ENCODE data around the gene CXCL3.

CXCL3 gene

GRCh38 chr4:74059161-74059829 is 20.8 kb upstream of the CXCL3 start:
- Mint-ChIP-seq H3K4me3 (no peak overlapping the region), H3K27me3 (no peaks in the 10 kb centered on the region), H3K4me1 (no peaks in the 10 kb centered on the region), H3K9me3 (no peaks in the 10 kb centered on the region), H3K27ac (no peak overlapping the region)
- ATAC-seq (no peak), DNase-seq (no peak)

- no peaks in the 10 kb centered on the region for H3K4me1 Mint-ChIP-seq
- H3K27me3 Mint-ChIP-seq = no peaks in the 10 kb centered on the region
- no peak overlapping the region for H3K27ac Mint-ChIP-seq
- H3K9me3 Mint-ChIP-seq = no peaks in the 10 kb centered on the region
- ATAC-seq (no peak), DNase-seq (no peak)
- no peak overlapping the region for H3K4me3 Mint-ChIP-seq
Observed at GRCh38 chr4:74058048-74058651, 19.7 kb upstream of the CXCL3 start.

GRCh38 chr4:74057588-74057987 is 19.1 kb upstream of the CXCL3 start:
- no peaks in the 10 kb centered on the region for H3K4me1 Mint-ChIP-seq
- DNase-seq = no peak

GRCh38 chr4:74056858-74057562 is 18.5 kb upstream of the CXCL3 start:
- Mint-ChIP-seq H3K4me3 (no peak overlapping the region), H3K4me1 (no peaks in the 10 kb centered on the region), H3K9me3 (no peaks in the 10 kb centered on the region), H3K27me3 (no peaks in the 10 kb centered on the region), H3K27ac (no peak overlapping the region)
- ATAC-seq (no peak), DNase-seq (no peak)

More at GRCh38 chr4:74057588-74057987, 19.1 kb upstream of the CXCL3 start:
- H3K27ac Mint-ChIP-seq = peak overlapping the region in 1 of 2 donors; percentile 19
- no peaks in the 10 kb centered on the region for H3K27me3 Mint-ChIP-seq
- no peak for ATAC-seq
- H3K4me3 Mint-ChIP-seq = no peak overlapping the region
- H3K9me3 Mint-ChIP-seq = no peaks in the 10 kb centered on the region

GRCh38 chr4:74056114-74056857 is 17.8 kb upstream of the CXCL3 start:
- Mint-ChIP-seq H3K27ac (no peak overlapping the region), H3K9me3 (no peaks in the 10 kb centered on the region), H3K4me1 (no peaks in the 10 kb centered on the region), H3K4me3 (no peak overlapping the region), H3K27me3 (no peaks in the 10 kb centered on the region)
- DNase-seq (no peak), ATAC-seq (no peak)

GRCh38 chr4:74055498-74055897 is 17.0 kb upstream of the CXCL3 start:
- ATAC-seq (no peak), DNase-seq (no peak)
- Mint-ChIP-seq H3K9me3 (no peaks in the 10 kb centered on the region), H3K4me1 (no peaks in the 10 kb centered on the region), H3K27ac (no peak overlapping the region), H3K27me3 (no peaks in the 10 kb centered on the region), H3K4me3 (no peak overlapping the region)

DNA sequence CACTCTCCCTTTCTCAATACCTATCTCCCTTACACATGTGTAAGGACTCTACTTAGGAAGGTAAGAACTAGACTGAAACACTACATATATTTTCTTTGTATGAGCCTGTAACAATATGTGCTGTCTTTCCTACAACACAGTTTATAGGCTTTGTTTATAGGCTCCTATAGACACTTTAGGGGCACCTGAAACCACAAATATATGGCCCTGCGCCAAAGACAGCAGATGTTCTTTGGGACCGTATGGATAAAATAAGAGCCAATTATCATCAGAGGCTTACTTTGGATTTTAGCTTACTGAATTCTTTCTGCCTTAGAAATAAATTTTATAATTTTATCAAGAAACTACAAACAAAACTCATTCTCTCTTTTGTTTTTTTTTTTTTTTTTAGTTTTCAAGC is 16.6 kb upstream of the CXCL3 start:
- H3K4me1 Mint-ChIP-seq = no peaks in the 10 kb centered on the region
- H3K27ac Mint-ChIP-seq = no peak overlapping the region
- no peaks in the 10 kb centered on the region for H3K9me3 Mint-ChIP-seq
- DNase-seq = no peak
- no peak for ATAC-seq
- H3K4me3 Mint-ChIP-seq = no peak overlapping the region
- H3K27me3 Mint-ChIP-seq = no peaks in the 10 kb centered on the region

- no peaks in the 10 kb centered on the region for H3K9me3 Mint-ChIP-seq
- no peak for ATAC-seq
- no peak overlapping the region for H3K4me3 Mint-ChIP-seq
- H3K27ac Mint-ChIP-seq = no peak overlapping the region
- no peaks in the 10 kb centered on the region for H3K4me1 Mint-ChIP-seq
- DNase-seq = no peak
- H3K27me3 Mint-ChIP-seq = no peaks in the 10 kb centered on the region
Observed at GRCh38 chr4:74054483-74055047, 16.1 kb upstream of the CXCL3 start.

- peaks cover 14% of the 10 kb centered on the region for H3K27me3 Mint-ChIP-seq
- no peak for ATAC-seq
- no peak for DNase-seq
- H3K4me1 Mint-ChIP-seq = no peaks in the 10 kb centered on the region
- no peak overlapping the region for H3K27ac Mint-ChIP-seq
- H3K9me3 Mint-ChIP-seq = peaks cover 7 to 12% of the 10 kb centered on the region in 2 donors
- H3K4me3 Mint-ChIP-seq = no peak overlapping the region
Observed at GRCh38 chr4:74047152-74047551, 8.7 kb upstream of the CXCL3 start.

DNA sequence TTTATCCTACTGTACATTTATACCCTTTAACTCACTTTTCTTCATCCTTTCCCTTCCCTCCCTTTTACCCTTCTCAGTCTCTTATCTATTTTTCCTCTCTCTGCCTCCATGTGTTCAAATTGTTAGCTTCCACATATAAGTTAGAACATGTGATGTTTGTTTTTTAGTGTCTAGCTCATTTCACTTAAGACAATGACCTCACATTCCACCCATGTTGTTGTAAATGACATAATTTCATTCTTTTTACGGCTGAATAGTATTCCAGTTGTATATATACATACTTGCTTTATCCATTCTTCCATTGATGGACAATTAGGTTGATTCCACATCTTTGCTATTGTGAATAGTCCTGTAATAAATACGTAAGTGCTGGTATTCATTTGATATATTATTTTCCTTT is 7.3 kb upstream of the CXCL3 start:
- peaks cover 7 to 12% of the 10 kb centered on the region in 2 donors for H3K9me3 Mint-ChIP-seq
- H3K27me3 Mint-ChIP-seq = peaks cover 28% of the 10 kb centered on the region

GRCh38 chr4:74045247-74045646 is 6.8 kb upstream of the CXCL3 start:
- DNase-seq (no peak), ATAC-seq (no peak)
- Mint-ChIP-seq H3K9me3 (peaks cover 7 to 12% of the 10 kb centered on the region in 2 donors), H3K4me1 (no peaks in the 10 kb centered on the region), H3K27me3 (peaks cover 33% of the 10 kb centered on the region), H3K4me3 (no peak overlapping the region), H3K27ac (no peak overlapping the region)

More for the DNA sequence above, 7.3 kb upstream of the CXCL3 start:
- no peak overlapping the region for H3K27ac Mint-ChIP-seq
- no peak overlapping the region for H3K4me3 Mint-ChIP-seq
- no peak for DNase-seq
- no peaks in the 10 kb centered on the region for H3K4me1 Mint-ChIP-seq
- no peak for ATAC-seq

- H3K4me1 Mint-ChIP-seq = no peaks in the 10 kb centered on the region
- no peak overlapping the region for H3K4me3 Mint-ChIP-seq
- H3K9me3 Mint-ChIP-seq = peaks cover 7 to 12% of the 10 kb centered on the region in 2 donors
- DNase-seq = no peak
- H3K27ac Mint-ChIP-seq = no peak overlapping the region
- H3K27me3 Mint-ChIP-seq = peaks cover 39% of the 10 kb centered on the region
- ATAC-seq = no peak
Observed at GRCh38 chr4:74044677-74045076, 6.2 kb upstream of the CXCL3 start.

GRCh38 chr4:74042681-74043080 is 4.2 kb upstream of the CXCL3 start:
- ATAC-seq (no peak), DNase-seq (no peak)
- peaks cover 14% of the 10 kb centered on the region for H3K4me1 Mint-ChIP-seq
- H3K27me3 Mint-ChIP-seq = peaks cover 59% of the 10 kb centered on the region
- H3K9me3 Mint-ChIP-seq = peaks cover 0 to 10% of the 10 kb centered on the region in 2 donors
- no peak overlapping the region for H3K27ac Mint-ChIP-seq
- no peak overlapping the region for H3K4me3 Mint-ChIP-seq

- Mint-ChIP-seq H3K27me3 (peaks cover 67% of the 10 kb centered on the region), H3K27ac (no peak overlapping the region), H3K4me1 (peaks cover 14% of the 10 kb centered on the region)
Observed at GRCh38 chr4:74041418-74041817, 2.9 kb upstream of the CXCL3 start.

GRCh38 chr4:74039315-74039763 is 850 bp upstream of the CXCL3 start:
- ATAC-seq (peak; percentile 13), DNase-seq (no peak)
- Mint-ChIP-seq H3K9me3 (no peaks in the 10 kb centered on the region), H3K27ac (peak overlapping the region in 1 of 2 donors; percentile 41), H3K4me1 (peaks cover 14% of the 10 kb centered on the region), H3K27me3 (peaks cover 79% of the 10 kb centered on the region), H3K4me3 (peak overlapping the region; percentile 80 to 81)

More at GRCh38 chr4:74041418-74041817, 2.9 kb upstream of the CXCL3 start:
- Mint-ChIP-seq H3K4me3 (no peak overlapping the region), H3K9me3 (no peaks in the 10 kb centered on the region)
- DNase-seq (no peak), ATAC-seq (no peak)

Measured in stimulated activated naive CD8-positive, alpha-beta T cell treated with anti-CD3 and anti-CD28 coated beads, Interleukin-15, amount 100 ng/mL, for 72 hours (primary cell).